Skeletal muscle tissue (tissue), 4 donors: ENCODE results near the gene FNDC3B. TPM values are rescaled to one million over a fixed set of nuclear protein-coding genes. Genes with fewer than 3 reads are reported as not detected.

ENCODE experiments used
- H3K27ac ChIP-seq: one replicate; pipeline ENCODE4 v1.7.0; 2013; ENCODE audit warnings: mild to moderate bottlenecking, low read depth, low read length, inconsistent platforms
- H3K27me3 ChIP-seq, 3 donors: one replicate each; pipeline ENCODE4 v1.7.0; 2013; ENCODE audit warnings: low read length in 3 of 3; ENCODE audit not compliant: control insufficient read depth in 3 of 3, insufficient read depth in 3 of 3
- H3K36me3 ChIP-seq, 3 donors: one replicate each; pipeline ENCODE4 v1.7.0; 2013; ENCODE audit warnings: low read length in 3 of 3; ENCODE audit not compliant: control insufficient read depth in 3 of 3, insufficient read depth in 3 of 3
- H3K4me1 ChIP-seq, 3 donors: one replicate each; pipeline ENCODE4 v1.7.0; 2013; ENCODE audit warnings: low read length in 3 of 3, mild to moderate bottlenecking in 3 of 3; ENCODE audit not compliant: control insufficient read depth in 3 of 3, insufficient read depth in 3 of 3
- H3K4me3 ChIP-seq, 3 donors: one replicate each; pipeline ENCODE4 v1.7.0; 2013; ENCODE audit warnings: low read length in 3 of 3
- H3K9ac ChIP-seq, 3 donors: one replicate each; pipeline ENCODE4 v1.7.0; 2013; ENCODE audit warnings: low read length in 3 of 3, mild to moderate bottlenecking in 3 of 3, moderate library complexity in 2 of 3, low read depth in 1 of 3
- H3K9me3 ChIP-seq, 3 donors: one replicate each; pipeline ENCODE4 v1.7.0; 2013; ENCODE audit warnings: low read length in 3 of 3; ENCODE audit not compliant: control insufficient read depth in 3 of 3
- total RNA-seq: library from RNA; depleted of rRNA; stranded (reverse); fragments of >200 nt; gene quantifications from one replicate; pipeline ENCODE4 v1.2.3, GENCODE V29; 2014
- donor health status: Osteomylitis.

Gene FNDC3B
- total RNA-seq, 1 donor from 2014 or later = 140 TPM

GRCh38 chr3:172291650-172292049 is 252.3 kb downstream of the FNDC3B start:
- H3K9me3 ChIP-seq = no peaks in the 10 kb centered on the region
- H3K4me1 ChIP-seq = peaks cover 18 to 33% (median 33%) of the 10 kb centered on the region in 3 donors
- H3K9ac ChIP-seq = no peak overlapping the region
- H3K4me3 ChIP-seq = no peak overlapping the region
- H3K27ac ChIP-seq = peak overlapping the region; percentile 8
- peaks cover 1 to 14% (median 4%) of the 10 kb centered on the region in 3 donors for H3K36me3 ChIP-seq
- no peaks in the 10 kb centered on the region for H3K27me3 ChIP-seq

GRCh38 chr3:172292422-172292821 is 253.0 kb downstream of the FNDC3B start:
- H3K9ac ChIP-seq = no peak overlapping the region
- H3K9me3 ChIP-seq = no peaks in the 10 kb centered on the region
- no peaks in the 10 kb centered on the region for H3K27me3 ChIP-seq
- no peak overlapping the region for H3K4me3 ChIP-seq
- H3K27ac ChIP-seq = no peak overlapping the region
- H3K4me1 ChIP-seq = peaks cover 17 to 31% (median 27%) of the 10 kb centered on the region in 3 donors
- peaks cover 3 to 16% (median 8%) of the 10 kb centered on the region in 3 donors for H3K36me3 ChIP-seq

GRCh38 chr3:172293093-172293492 is 253.7 kb downstream of the FNDC3B start:
- Histone ChIP-seq H3K9ac (no peak overlapping the region), H3K27ac (no peak overlapping the region), H3K4me1 (peaks cover 17 to 28% (median 22%) of the 10 kb centered on the region in 3 donors)

GRCh38 chr3:172294223-172294806 is 254.9 kb downstream of the FNDC3B start:
- peaks cover 17 to 28% (median 21%) of the 10 kb centered on the region in 3 donors for H3K4me1 ChIP-seq

More at GRCh38 chr3:172293093-172293492, 253.7 kb downstream of the FNDC3B start:
- H3K9me3 ChIP-seq = no peaks in the 10 kb centered on the region
- H3K36me3 ChIP-seq = peaks cover 3 to 16% (median 8%) of the 10 kb centered on the region in 3 donors
- H3K27me3 ChIP-seq = no peaks in the 10 kb centered on the region
- H3K4me3 ChIP-seq = no peak overlapping the region

GRCh38 chr3:172296248-172296974 is 257.0 kb downstream of the FNDC3B start:
- no peak overlapping the region for H3K27ac ChIP-seq
- H3K9ac ChIP-seq = no peak overlapping the region
- no peaks in the 10 kb centered on the region for H3K27me3 ChIP-seq
- peaks cover 9 to 17% (median 14%) of the 10 kb centered on the region in 3 donors for H3K4me1 ChIP-seq
- no peaks in the 10 kb centered on the region for H3K9me3 ChIP-seq
- H3K4me3 ChIP-seq = no peak overlapping the region
- H3K36me3 ChIP-seq = peaks cover 3 to 23% (median 11%) of the 10 kb centered on the region in 3 donors

More at GRCh38 chr3:172294223-172294806, 254.9 kb downstream of the FNDC3B start:
- Histone ChIP-seq H3K27me3 (no peaks in the 10 kb centered on the region), H3K36me3 (peaks cover 3 to 21% (median 11%) of the 10 kb centered on the region in 3 donors), H3K27ac (no peak overlapping the region), H3K9ac (no peak overlapping the region), H3K4me3 (no peak overlapping the region), H3K9me3 (no peaks in the 10 kb centered on the region)

GRCh38 chr3:172296975-172297332 is 257.6 kb downstream of the FNDC3B start:
- Histone ChIP-seq H3K4me1 (peaks cover 4 to 14% (median 9%) of the 10 kb centered on the region in 3 donors), H3K27ac (no peak overlapping the region), H3K4me3 (no peak overlapping the region), H3K27me3 (no peaks in the 10 kb centered on the region), H3K36me3 (peaks cover 3 to 23% (median 11%) of the 10 kb centered on the region in 3 donors), H3K9me3 (no peaks in the 10 kb centered on the region), H3K9ac (no peak overlapping the region)

- Histone ChIP-seq H3K27me3 (no peaks in the 10 kb centered on the region), H3K36me3 (peaks cover 3 to 23% (median 11%) of the 10 kb centered on the region in 3 donors), H3K9me3 (no peaks in the 10 kb centered on the region), H3K4me3 (no peak overlapping the region), H3K4me1 (peaks cover 0 to 3% (median 3%) of the 10 kb centered on the region in 3 donors), H3K27ac (no peak overlapping the region), H3K9ac (no peak overlapping the region)
Measured at GRCh38 chr3:172298247-172298646, 258.9 kb downstream of the FNDC3B start.

- no peak overlapping the region for H3K9ac ChIP-seq
- no peaks in the 10 kb centered on the region for H3K27me3 ChIP-seq
- peaks cover 0 to 3% (median 3%) of the 10 kb centered on the region in 3 donors for H3K4me1 ChIP-seq
- H3K36me3 ChIP-seq = peaks cover 3 to 18% (median 11%) of the 10 kb centered on the region in 3 donors
- H3K4me3 ChIP-seq = no peak overlapping the region
- H3K9me3 ChIP-seq = no peaks in the 10 kb centered on the region
- no peak overlapping the region for H3K27ac ChIP-seq
Measured at GRCh38 chr3:172300187-172300586, 260.8 kb downstream of the FNDC3B start.

- no peaks in the 10 kb centered on the region for H3K9me3 ChIP-seq
- no peaks in the 10 kb centered on the region for H3K27me3 ChIP-seq
- H3K36me3 ChIP-seq = peaks cover 3 to 18% (median 11%) of the 10 kb centered on the region in 3 donors
- H3K4me3 ChIP-seq = no peak overlapping the region
- H3K4me1 ChIP-seq = peaks cover 0 to 3% (median 3%) of the 10 kb centered on the region in 3 donors
- no peak overlapping the region for H3K9ac ChIP-seq
- H3K27ac ChIP-seq = no peak overlapping the region
Measured at GRCh38 chr3:172300862-172301261, 261.5 kb downstream of the FNDC3B start.

- H3K9ac ChIP-seq = no peak overlapping the region
- H3K36me3 ChIP-seq = peaks cover 3 to 13% (median 7%) of the 10 kb centered on the region in 3 donors
- H3K9me3 ChIP-seq = no peaks in the 10 kb centered on the region
- no peaks in the 10 kb centered on the region for H3K27me3 ChIP-seq
- no peak overlapping the region for H3K27ac ChIP-seq
- no peak overlapping the region for H3K4me3 ChIP-seq
- peaks cover 0 to 3% (median 3%) of the 10 kb centered on the region in 3 donors for H3K4me1 ChIP-seq
Measured at GRCh38 chr3:172302203-172302602, 262.8 kb downstream of the FNDC3B start.
